Islet precursor cell (in vitro differentiated cells): ENCODE results near the gene PGP.

Experiments
- DNase-seq: peaks from one replicate; pipeline ENCODE4 v3.0.0-alpha.2; 2018

Gene PGP

DNA sequence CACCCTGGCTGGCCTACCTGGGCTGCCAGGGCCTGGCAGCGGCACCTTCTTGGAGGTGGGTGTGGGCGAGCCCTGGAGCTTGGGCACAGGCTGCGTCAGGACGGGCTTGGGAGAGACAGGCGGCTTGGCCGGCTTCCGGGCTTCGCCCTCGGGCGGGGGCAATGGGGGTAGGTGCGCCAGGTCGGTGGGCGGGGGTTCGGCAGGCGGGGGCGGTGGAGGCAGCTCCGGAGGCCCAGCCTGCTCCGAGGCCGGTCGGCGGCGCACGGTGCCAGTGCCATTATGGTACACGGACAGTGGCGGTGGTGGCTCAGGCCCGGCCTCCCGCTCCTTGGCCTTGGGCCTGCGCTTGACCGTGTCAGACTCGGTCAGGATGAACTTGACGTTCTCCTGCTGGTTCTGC lies 35.1 kb downstream of the PGP start:
- DNase-seq = no peak

GRCh38 chr16:2179107-2179501 lies 35.5 kb downstream of the PGP start:
- DNase-seq = no peak

GRCh38 chr16:2178321-2179106 lies 36.1 kb downstream of the PGP start:
- peak; percentile 66 for DNase-seq

GRCh38 chr16:2177561-2177960 lies 37.1 kb downstream of the PGP start:
- DNase-seq = no peak

DNA sequence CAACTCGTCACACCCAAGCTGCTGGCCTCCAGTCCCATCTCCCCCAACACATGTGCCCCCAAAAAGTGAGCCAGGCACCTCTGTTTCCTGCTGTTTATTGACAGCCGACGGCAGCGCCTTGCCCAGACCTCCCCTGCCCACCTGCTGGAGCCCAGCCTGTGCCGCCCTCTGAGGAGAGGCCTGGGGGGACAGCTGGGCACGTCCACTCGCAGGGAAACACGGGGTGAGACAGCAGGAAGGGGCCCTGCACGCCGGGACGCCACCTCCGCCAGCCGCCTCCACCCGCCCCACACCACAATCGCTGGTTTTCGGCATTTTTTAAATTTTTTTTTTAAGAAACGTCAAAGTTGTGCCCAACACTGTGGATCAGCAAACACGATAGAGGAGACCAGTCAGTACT lies 37.5 kb downstream of the PGP start:
- DNase-seq = no peak

- no peak for DNase-seq
Observed at GRCh38 chr16:2176047-2176446, 38.6 kb downstream of the PGP start.

GRCh38 chr16:2175454-2175853 lies 39.2 kb downstream of the PGP start:
- no peak for DNase-seq

DNA sequence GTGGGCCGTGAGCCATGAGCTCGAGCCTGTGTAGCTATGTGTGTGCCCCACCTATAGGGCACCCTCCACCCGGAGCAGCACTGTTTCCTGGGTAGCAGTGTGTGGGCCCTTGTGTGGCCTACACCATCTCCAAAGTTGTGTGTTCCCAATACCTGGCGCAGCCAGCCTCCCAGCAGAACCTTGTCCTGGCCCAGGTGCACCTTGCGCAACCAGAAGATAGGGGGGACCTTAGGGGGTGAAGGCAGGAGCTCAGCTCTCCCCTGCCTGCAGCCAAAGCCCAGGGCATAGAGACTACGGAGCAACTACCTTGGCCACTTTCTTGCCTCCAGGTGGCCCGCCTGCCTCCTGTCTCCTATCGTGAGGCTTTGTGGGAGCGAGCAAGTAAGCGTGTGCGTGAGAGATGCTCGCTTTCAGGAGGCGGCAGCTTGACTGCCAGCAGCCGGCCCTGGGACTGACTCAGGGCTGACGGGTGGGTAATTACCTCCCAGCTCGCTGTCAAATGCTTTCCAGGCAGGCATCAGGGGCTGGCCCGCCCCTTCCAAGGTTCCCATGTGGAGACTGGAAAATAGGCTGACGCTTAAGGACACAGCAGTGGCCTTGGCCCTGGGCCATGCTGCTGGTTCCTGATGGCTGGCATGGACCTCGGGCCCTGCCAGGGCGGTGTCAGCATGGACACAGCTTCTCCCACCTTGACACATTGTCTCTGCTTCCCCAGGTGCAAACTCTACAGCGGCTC lies 40.1 kb downstream of the PGP start:
- DNase-seq = no peak

DNA sequence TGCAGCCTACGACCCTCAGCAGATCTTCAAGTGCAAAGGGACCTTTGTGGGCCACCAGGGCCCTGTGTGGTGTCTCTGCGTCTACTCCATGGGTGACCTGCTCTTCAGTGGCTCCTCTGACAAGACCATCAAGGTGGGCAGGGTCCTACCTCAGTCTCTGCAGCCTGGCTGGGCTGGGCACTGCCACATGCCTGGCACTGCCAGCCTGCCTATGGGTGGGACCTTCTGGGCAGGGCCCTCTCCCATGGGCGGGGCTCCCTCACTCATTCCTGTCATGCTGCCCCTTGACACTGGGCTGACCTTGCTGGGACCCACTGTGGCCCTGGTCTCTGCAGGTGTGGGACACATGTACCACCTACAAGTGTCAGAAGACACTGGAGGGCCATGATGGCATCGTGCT lies 40.7 kb downstream of the PGP start:
- no peak for DNase-seq

DNA sequence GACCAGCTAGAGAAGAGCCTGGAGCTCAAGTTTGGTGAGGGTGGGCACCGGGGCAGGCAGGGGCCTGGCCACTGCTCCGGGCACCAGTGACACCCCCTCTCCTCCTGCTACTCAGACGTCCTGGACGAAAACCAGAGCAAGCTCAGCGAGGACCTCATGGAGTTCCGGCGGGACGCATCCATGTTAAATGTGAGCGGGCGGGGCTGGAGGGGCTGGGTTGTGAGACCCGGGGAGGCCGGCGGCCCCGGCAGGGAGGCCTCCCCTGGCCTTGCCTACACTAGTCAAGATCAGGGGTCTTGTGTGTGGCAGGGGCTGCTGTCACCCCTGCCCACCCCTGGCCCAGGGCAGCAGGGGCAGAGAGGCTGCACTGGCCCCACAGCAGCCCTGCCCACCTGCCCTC lies 41.3 kb downstream of the PGP start:
- DNase-seq = no peak

GRCh38 chr16:2172688-2173335 lies 41.8 kb downstream of the PGP start:
- no peak for DNase-seq

DNA sequence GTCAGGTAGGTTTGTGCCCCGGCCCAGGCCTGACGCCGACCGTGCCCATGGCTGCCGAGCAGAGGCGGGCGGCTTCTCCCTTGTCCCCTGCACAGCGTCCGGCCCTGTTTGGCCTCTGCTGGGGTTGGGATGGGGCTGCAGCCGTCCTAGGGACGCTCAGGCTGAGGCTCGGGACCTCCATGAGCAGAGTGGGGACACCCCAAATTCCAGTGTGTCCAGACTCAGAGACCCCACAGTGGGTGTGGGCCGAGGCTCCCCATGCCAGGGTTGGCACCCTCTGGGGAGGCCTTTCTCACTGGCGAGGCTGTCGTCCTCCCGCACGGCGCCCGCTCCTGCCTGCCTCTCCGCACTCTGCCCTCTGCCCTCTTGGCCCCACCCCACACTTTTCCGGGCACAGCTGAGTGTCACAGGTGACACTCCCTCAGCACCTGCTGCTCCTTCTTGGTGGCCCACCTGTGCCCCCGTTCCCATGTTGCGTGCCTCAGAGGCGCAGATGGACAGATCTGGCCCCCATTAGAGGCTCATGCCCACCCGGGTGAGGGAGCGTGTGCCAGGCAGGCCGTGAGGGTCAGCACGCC lies 43.0 kb downstream of the PGP start:
- DNase-seq = no peak

GRCh38 chr16:2170587-2171435 lies 43.8 kb downstream of the PGP start:
- no peak for DNase-seq

- no peak for DNase-seq
Observed at GRCh38 chr16:2170080-2170479, 44.6 kb downstream of the PGP start.

- DNase-seq = no peak
Observed at GRCh38 chr16:2167068-2167638, 47.5 kb downstream of the PGP start.

DNA sequence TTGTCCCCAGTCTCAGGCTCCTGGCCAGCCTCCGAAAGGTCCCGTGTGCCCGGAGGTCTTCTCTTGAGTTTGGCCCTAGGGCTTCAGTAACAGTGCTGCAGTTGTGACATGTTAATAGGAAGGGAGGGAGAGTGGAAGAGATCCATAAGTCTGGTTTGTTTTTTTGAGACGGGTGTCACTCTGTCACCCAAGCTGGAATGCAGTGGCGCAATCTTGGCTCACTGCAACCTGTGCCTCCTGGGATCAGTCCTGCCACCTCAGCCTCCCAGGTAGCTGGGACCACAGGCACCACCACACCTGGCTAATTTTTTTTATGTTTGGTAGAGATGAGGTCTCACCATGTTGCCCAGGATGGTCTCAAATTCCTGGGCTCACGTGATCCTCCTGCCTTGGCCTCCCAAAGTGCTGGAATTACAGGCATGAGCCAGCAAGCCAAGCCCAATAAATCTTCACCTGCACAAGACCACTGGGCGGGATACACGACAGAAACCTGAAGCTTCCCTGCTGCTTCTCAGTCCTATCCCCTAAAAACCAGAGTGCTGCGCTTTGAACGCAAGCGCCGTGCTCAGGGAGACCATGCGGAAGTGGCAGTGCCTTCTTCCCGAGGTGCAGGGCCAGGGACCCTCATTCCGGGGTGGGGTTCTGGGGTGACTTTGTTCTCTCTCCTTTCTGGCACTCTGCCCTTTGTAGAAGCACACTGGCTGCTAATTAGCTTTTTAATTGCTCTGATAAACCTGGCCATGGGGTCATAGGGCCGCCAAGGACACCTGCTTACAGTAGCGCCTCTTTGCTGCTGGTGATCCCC lies 48.2 kb downstream of the PGP start:
- DNase-seq = no peak

DNA sequence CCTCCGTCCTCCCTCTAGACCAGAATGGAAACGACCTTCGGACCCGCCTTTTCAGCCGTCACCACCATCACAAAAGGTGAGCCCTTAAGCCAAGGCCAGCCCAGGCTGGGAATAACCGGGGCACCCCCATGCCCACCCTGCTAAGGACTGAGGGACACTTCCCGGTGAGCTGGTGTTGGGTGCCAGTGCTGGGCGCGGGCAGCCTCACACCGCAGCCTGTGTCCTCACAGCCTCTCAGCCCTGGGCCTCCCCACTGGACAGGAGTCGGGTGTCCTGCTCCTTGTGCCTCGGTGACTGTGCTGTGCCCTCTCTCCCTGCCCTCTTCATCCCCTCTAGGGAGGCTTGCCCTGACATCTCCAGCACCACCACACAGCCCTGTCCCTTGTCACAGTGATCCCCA lies 48.8 kb downstream of the PGP start:
- no peak for DNase-seq

DNA sequence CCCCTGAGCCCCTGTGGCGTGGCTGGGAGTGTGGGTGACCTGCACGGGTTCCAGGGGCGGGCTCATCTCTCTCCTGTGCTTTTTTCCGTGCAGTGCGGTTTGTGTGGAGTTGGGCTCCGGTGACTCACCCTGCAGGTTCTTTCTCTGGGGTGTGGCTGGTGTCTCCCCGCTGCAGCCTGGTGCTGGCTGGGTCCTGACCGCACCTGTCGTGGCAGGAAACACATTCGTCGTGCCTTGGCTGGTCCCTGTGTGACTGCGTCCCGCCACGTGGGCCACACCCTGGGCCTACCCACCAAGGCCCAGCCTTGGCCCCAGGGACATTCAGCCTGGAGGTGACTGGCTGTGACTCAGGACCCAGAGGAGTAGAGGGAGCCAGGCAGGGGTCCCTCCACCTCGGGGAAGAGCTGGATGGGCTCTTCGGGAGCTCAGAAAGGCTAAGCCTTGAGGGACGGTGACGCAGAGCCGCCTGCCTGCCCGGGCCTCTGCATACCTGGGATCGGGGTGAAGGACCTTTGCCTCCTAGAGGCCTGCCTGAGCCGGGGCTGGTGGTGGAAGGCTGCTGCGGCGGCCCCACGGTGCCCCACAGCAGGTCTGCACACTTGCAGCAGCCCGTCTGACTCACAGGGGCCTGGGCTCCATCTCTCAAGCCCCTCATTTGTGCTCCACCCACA lies 51.3 kb downstream of the PGP start:
- DNase-seq = no peak

GRCh38 chr16:2162676-2163118 lies 51.9 kb downstream of the PGP start:
- no peak for DNase-seq

DNA sequence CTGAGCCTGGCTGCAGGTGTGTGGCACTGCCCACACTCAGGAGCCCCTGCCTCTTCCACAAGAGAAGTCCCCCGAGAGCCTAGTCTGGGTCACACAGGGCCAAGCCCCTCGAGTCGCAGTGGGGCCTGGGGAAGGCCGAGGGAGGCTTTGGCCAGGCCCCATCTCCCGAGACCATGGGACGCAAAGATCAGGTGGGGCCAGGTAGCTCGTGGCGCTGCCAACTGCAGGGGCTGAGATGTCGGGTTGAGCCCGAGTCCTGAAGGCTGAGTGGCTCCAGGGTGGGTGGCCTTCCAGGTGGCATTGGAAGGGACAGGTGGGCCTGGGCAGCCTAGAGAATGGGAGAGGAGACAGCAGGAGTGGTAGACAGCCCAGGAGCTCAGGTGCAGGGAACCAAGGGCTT lies 52.7 kb downstream of the PGP start:
- DNase-seq = no peak
